ENCODE measurements around the gene TMEM204. TPM values are rescaled to one million over a fixed set of nuclear protein-coding genes. Genes with fewer than 3 reads are reported as not detected.

The TMEM204 gene
- polyA plus RNA-seq, 4 donors, result 1.6 to 23.8 (median 7.0) TPM

DNA sequence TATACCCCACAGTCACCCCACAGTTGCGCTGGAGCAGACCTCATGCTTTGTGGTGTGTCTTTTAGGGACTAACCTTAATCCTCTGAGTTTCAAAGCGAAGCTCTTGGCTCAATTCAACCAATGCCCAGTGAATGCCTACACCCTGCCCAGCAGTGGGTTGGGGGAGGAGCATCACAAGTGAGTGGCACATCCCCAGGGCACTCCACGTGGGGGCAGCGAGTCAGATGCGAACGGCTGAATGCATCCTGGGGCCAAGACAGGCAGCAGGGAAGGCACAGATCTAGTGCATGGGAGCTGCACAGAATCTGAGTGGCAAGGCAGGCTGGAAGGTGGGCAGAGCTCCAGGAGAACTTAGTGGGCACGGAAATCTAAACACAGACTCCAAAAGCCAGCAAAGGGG, 39.2 kb downstream of the TMEM204 start:
- DNase-seq (no peak), FAIRE-seq (no peak)
- Histone ChIP-seq H3K4me1 (ENCODE audit: control insufficient read depth in 3 of 3, insufficient read depth in 2 of 3, low read depth in 1 of 3, low read length in 2 of 3) (no peaks in the 10 kb centered on the region), H3K36me3 (ENCODE audit: control insufficient read depth in 3 of 3, insufficient read depth in 2 of 3, low read depth in 1 of 3, low read length in 3 of 3) (peaks cover 0 to 57% (median 0%) of the 10 kb centered on the region in 3 donors), H3K9me3 (ENCODE audit: control insufficient read depth in 2 of 2, insufficient read depth in 1 of 2, low read depth in 1 of 2, low read length in 1 of 2) (no peaks in the 10 kb centered on the region), H3K4me3 (ENCODE audit: low read depth in 1 of 3, low read length in 3 of 3) (no peak overlapping the region), H3K27me3 (ENCODE audit: control insufficient read depth in 3 of 3, insufficient read depth in 3 of 3, low read length in 3 of 3) (no peaks in the 10 kb centered on the region), H3K27ac (ENCODE audit: low read depth in 1 of 3, low read length in 2 of 3) (no peak overlapping the region)
- WGBS, 3 donors, result 85 to 92% (median 87%) methylated on average over 7 of the region's 7 CpGs

DNA sequence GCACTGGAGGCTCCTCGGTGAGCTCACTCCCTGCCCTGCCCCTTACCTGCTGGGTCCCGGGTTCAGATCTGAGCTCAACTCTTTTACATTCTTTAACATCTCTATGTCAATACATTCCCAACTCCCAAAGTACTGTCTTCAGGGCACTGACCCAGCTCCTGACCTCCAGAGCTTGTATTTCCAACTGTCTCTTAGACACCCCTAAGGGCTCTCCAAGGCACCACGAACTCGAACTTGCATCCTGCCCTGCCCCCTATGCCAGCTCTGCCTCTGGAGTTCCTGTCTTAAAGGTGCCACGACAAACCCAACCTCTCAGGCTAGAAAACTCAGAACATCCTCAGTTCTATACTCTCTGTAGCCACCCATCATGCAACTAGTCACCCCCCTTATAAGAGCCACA, 39.8 kb downstream of the TMEM204 start:
- Histone ChIP-seq H3K27ac (ENCODE audit: low read depth in 1 of 3, low read length in 2 of 3) (no peak overlapping the region), H3K36me3 (ENCODE audit: control insufficient read depth in 3 of 3, insufficient read depth in 2 of 3, low read depth in 1 of 3, low read length in 3 of 3) (peaks cover 0 to 57% (median 0%) of the 10 kb centered on the region in 3 donors), H3K4me1 (ENCODE audit: control insufficient read depth in 3 of 3, insufficient read depth in 2 of 3, low read depth in 1 of 3, low read length in 2 of 3) (no peaks in the 10 kb centered on the region), H3K9me3 (ENCODE audit: control insufficient read depth in 2 of 2, insufficient read depth in 1 of 2, low read depth in 1 of 2, low read length in 1 of 2) (no peaks in the 10 kb centered on the region), H3K4me3 (ENCODE audit: low read depth in 1 of 3, low read length in 3 of 3) (no peak overlapping the region), H3K27me3 (ENCODE audit: control insufficient read depth in 3 of 3, insufficient read depth in 3 of 3, low read length in 3 of 3) (no peaks in the 10 kb centered on the region)
- FAIRE-seq (no peak), DNase-seq (no peak)
- 87 to 90% (median 89%) methylated on average over 5 of the region's 5 CpGs for WGBS, 3 donors

DNA sequence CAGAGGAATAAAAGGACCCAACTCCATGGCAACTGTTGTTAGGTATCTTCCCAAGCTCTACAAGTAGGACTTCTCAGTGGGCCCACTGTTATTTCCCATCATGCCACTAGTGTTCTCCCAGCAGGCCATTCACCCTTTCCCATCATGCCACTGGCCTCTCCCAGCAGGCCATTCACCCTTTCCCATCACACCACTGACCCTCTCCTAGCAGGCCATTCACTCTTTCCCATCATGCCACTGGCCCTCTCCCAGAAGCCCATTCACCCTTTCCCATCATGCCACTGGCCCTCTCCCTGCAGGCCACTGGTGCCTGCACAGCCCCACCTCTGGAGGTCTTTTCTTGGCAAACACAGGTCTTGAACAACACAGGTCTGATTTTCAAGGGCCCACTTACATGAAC, 42.1 kb downstream of the TMEM204 start:
- Histone ChIP-seq H3K4me1 (ENCODE audit: control insufficient read depth in 3 of 3, insufficient read depth in 2 of 3, low read depth in 1 of 3, low read length in 2 of 3) (no peaks in the 10 kb centered on the region), H3K27me3 (ENCODE audit: control insufficient read depth in 3 of 3, insufficient read depth in 3 of 3, low read length in 3 of 3) (no peaks in the 10 kb centered on the region), H3K36me3 (ENCODE audit: control insufficient read depth in 3 of 3, insufficient read depth in 2 of 3, low read depth in 1 of 3, low read length in 3 of 3) (peaks cover 0 to 61% (median 0%) of the 10 kb centered on the region in 3 donors), H3K4me3 (ENCODE audit: low read depth in 1 of 3, low read length in 3 of 3) (no peak overlapping the region), H3K9me3 (ENCODE audit: control insufficient read depth in 2 of 2, insufficient read depth in 1 of 2, low read depth in 1 of 2, low read length in 1 of 2) (no peaks in the 10 kb centered on the region), H3K27ac (ENCODE audit: low read depth in 1 of 3, low read length in 2 of 3) (no peak overlapping the region)
- FAIRE-seq, result no peak
- DNase-seq, result no peak

DNA sequence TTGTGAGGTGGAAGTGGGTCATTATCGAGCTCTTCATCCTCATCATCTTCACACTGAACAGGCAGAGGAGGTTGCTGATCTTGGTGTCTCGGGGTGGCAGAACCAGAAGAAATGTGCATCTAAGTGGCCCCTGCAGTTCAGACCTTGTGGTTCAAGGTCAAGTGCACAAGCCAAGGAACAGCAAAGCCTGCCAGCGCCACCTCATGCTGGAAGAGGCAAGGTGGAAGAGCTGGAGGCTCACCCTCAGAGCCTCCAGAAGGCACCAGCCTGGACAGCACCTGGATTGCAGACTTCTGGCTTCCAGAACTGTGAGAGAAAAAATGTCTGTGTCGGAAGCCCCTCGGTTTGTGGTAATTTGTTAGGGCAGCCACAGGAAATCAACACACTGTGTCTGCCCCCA, 45.7 kb downstream of the TMEM204 start:
- DNase-seq (no peak), FAIRE-seq (no peak)
- H3K27ac ChIP-seq (ENCODE audit: low read depth in 1 of 3, low read length in 2 of 3), result no peak overlapping the region
- no peaks in the 10 kb centered on the region for H3K27me3 ChIP-seq (ENCODE audit: control insufficient read depth in 3 of 3, insufficient read depth in 3 of 3, low read length in 3 of 3)
- 75 to 94% (median 91%) methylated on average over 5 of the region's 5 CpGs for WGBS, 3 donors
- H3K9me3 ChIP-seq (ENCODE audit: control insufficient read depth in 2 of 2, insufficient read depth in 1 of 2, low read depth in 1 of 2, low read length in 1 of 2), result no peaks in the 10 kb centered on the region
- no peaks in the 10 kb centered on the region for H3K4me1 ChIP-seq (ENCODE audit: control insufficient read depth in 3 of 3, insufficient read depth in 2 of 3, low read depth in 1 of 3, low read length in 2 of 3)
- peaks cover 0 to 65% (median 0%) of the 10 kb centered on the region in 3 donors for H3K36me3 ChIP-seq (ENCODE audit: control insufficient read depth in 3 of 3, insufficient read depth in 2 of 3, low read depth in 1 of 3, low read length in 3 of 3)
- H3K4me3 ChIP-seq (ENCODE audit: low read depth in 1 of 3, low read length in 3 of 3), result no peak overlapping the region

DNA sequence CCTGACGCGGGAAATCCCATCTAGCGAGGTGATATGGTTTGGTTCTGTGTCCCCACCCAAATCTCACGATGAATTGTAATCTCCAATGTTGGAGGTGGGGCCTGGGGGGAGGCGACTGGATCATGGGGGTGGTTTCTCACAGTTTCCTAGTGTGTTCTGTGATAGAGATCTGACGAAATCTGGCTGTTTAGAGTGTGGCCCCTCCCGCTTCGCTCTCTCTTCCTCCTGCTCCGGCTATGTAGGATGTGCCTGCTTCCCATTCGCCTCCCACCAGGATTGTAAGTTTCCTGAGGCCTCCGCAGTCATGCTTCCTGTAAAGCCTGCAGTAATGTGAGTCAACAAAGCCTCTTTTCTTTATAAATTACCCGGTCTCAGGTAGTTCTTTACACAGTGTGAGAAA, 46.8 kb downstream of the TMEM204 start:
- Histone ChIP-seq H3K9me3 (ENCODE audit: control insufficient read depth in 2 of 2, insufficient read depth in 1 of 2, low read depth in 1 of 2, low read length in 1 of 2) (no peaks in the 10 kb centered on the region), H3K36me3 (ENCODE audit: control insufficient read depth in 3 of 3, insufficient read depth in 2 of 3, low read depth in 1 of 3, low read length in 3 of 3) (peaks cover 0 to 68% (median 0%) of the 10 kb centered on the region in 3 donors), H3K27me3 (ENCODE audit: control insufficient read depth in 3 of 3, insufficient read depth in 3 of 3, low read length in 3 of 3) (no peaks in the 10 kb centered on the region), H3K4me1 (ENCODE audit: control insufficient read depth in 3 of 3, insufficient read depth in 2 of 3, low read depth in 1 of 3, low read length in 2 of 3) (no peaks in the 10 kb centered on the region), H3K27ac (ENCODE audit: low read depth in 1 of 3, low read length in 2 of 3) (no peak overlapping the region), H3K4me3 (ENCODE audit: low read depth in 1 of 3, low read length in 3 of 3) (no peak overlapping the region)
- WGBS, 3 donors, result 83 to 93% (median 91%) methylated on average over 12 of the region's 12 CpGs
- FAIRE-seq (no peak), DNase-seq (no peak)

DNA sequence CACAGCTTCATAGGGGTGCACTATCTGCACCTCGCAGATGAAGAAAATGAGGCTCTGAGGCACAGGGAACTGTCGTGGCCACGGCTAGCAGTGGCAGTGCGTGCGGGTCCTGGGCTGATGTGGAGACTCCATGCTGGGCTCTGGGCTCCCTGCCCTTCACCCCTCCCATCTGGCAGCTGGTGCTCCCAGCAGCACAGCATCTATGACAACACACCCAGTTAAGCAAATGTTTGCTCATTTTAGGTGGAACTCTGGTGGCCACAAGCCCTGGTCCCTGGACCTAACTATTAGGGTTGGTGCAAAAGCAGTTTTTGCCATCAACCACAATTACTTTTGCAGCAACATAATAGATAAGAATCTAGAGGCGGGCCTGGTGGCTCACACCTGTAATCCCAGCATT, 47.5 kb downstream of the TMEM204 start:
- DNase-seq, result peak in 1 of 2 donors; percentile 35
- no peak for FAIRE-seq

DNA sequence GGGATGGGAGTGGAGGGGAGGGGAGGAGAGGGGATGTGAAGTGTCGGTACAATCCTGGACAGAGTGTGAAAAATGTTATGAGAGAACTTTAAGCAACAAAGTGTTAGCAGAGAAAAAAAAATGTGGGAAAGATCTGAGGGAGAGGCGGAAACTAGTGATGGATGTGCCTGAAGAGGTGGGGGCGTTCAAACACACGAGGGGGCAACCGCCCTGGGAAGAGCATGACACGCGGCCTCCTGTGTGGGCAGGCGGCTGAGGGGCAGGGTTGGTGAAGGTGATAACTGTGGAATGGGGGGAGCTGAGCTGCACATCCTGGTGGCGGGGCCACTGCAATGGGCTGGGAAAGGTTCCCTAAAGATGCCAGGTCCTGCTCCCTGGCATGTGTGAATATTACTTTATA, 48.3 kb downstream of the TMEM204 start:
- H3K4me3 ChIP-seq (ENCODE audit: low read depth in 1 of 3, low read length in 3 of 3), result no peak overlapping the region
- peaks cover 0 to 71% (median 0%) of the 10 kb centered on the region in 3 donors for H3K36me3 ChIP-seq (ENCODE audit: control insufficient read depth in 3 of 3, insufficient read depth in 2 of 3, low read depth in 1 of 3, low read length in 3 of 3)
- H3K4me1 ChIP-seq (ENCODE audit: control insufficient read depth in 3 of 3, insufficient read depth in 2 of 3, low read depth in 1 of 3, low read length in 2 of 3), result no peaks in the 10 kb centered on the region
- no peak overlapping the region for H3K27ac ChIP-seq (ENCODE audit: low read depth in 1 of 3, low read length in 2 of 3)
- DNase-seq (no peak), FAIRE-seq (no peak)
- WGBS, 3 donors, result 91 to 96% (median 92%) methylated on average over 9 of the region's 9 CpGs
- H3K9me3 ChIP-seq (ENCODE audit: control insufficient read depth in 2 of 2, insufficient read depth in 1 of 2, low read depth in 1 of 2, low read length in 1 of 2), result no peaks in the 10 kb centered on the region
- H3K27me3 ChIP-seq (ENCODE audit: control insufficient read depth in 3 of 3, insufficient read depth in 3 of 3, low read length in 3 of 3), result no peaks in the 10 kb centered on the region

More for the DNA sequence above, 47.5 kb downstream of the TMEM204 start:
- Histone ChIP-seq H3K27me3 (ENCODE audit: control insufficient read depth in 3 of 3, insufficient read depth in 3 of 3, low read length in 3 of 3) (no peaks in the 10 kb centered on the region), H3K27ac (ENCODE audit: low read depth in 1 of 3, low read length in 2 of 3) (no peak overlapping the region), H3K36me3 (ENCODE audit: control insufficient read depth in 3 of 3, insufficient read depth in 2 of 3, low read depth in 1 of 3, low read length in 3 of 3) (peaks cover 0 to 65% (median 0%) of the 10 kb centered on the region in 3 donors), H3K9me3 (ENCODE audit: control insufficient read depth in 2 of 2, insufficient read depth in 1 of 2, low read depth in 1 of 2, low read length in 1 of 2) (no peaks in the 10 kb centered on the region), H3K4me3 (ENCODE audit: low read depth in 1 of 3, low read length in 3 of 3) (no peak overlapping the region), H3K4me1 (ENCODE audit: control insufficient read depth in 3 of 3, insufficient read depth in 2 of 3, low read depth in 1 of 3, low read length in 2 of 3) (no peaks in the 10 kb centered on the region)
- WGBS, 3 donors, result 88 to 93% (median 92%) methylated on average over 6 of the region's 6 CpGs

DNA sequence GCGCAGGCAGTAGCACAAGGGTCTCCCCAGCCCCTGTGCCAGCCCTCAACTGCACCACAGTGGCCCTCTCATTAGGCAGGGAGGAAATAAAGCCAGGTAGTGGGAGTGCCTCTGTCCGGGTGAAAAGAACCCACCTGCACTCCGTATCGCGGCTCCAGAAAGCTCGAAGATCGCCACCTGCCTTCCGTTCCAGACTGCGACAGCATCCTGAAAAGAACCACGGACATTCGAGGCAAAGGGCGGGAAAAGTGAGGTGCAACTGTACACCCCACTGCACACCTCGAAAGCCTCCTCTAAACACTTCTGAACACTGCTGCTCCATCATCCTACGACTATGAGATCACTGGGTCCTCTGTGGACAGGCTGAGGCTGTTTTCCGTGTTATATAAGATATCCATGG, 49.7 kb downstream of the TMEM204 start:
- FAIRE-seq, result no peak
- Histone ChIP-seq H3K27ac (ENCODE audit: low read depth in 1 of 3, low read length in 2 of 3) (no peak overlapping the region), H3K9me3 (ENCODE audit: control insufficient read depth in 2 of 2, insufficient read depth in 1 of 2, low read depth in 1 of 2, low read length in 1 of 2) (no peaks in the 10 kb centered on the region), H3K36me3 (ENCODE audit: control insufficient read depth in 3 of 3, insufficient read depth in 2 of 3, low read depth in 1 of 3, low read length in 3 of 3) (peaks cover 0 to 72% (median 0%) of the 10 kb centered on the region in 3 donors), H3K27me3 (ENCODE audit: control insufficient read depth in 3 of 3, insufficient read depth in 3 of 3, low read length in 3 of 3) (no peaks in the 10 kb centered on the region), H3K4me1 (ENCODE audit: control insufficient read depth in 3 of 3, insufficient read depth in 2 of 3, low read depth in 1 of 3, low read length in 2 of 3) (no peaks in the 10 kb centered on the region), H3K4me3 (ENCODE audit: low read depth in 1 of 3, low read length in 3 of 3) (no peak overlapping the region)
- DNase-seq, result no peak
- WGBS, 3 donors, result 85 to 86% (median 85%) methylated on average over 15 of the region's 15 CpGs

DNA sequence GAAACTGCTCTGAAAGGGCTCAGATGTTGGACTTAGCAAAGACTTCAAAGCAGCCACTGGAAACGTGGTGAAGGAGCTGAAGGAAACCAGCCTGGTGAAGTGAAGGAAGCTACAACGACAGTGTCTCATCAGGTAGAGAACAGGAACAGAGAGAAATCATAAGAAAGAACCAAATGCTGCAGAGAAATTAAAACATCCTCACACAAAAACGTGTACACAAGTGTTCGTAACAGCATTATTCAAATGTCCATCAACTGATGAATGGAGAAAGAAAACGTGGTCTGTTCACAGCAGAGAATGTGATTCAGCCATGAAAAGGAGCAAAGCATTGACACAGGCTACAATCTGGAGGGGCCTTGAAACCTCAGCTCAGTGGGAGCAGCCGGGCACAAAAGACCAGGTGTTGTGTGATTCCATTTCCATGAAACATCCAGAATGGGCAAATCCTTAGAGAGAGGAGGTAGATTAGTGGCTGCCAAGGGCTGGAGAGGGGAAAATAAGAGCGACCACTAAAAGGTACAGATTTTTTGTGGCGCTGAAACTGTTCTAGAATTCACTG, 51.5 kb downstream of the TMEM204 start:
- H3K9me3 ChIP-seq (ENCODE audit: control insufficient read depth in 2 of 2, insufficient read depth in 1 of 2, low read depth in 1 of 2, low read length in 1 of 2), result no peaks in the 10 kb centered on the region
- 75 to 85% (median 82%) methylated on average over 8 of the region's 8 CpGs for WGBS, 3 donors
- H3K4me1 ChIP-seq (ENCODE audit: control insufficient read depth in 3 of 3, insufficient read depth in 2 of 3, low read depth in 1 of 3, low read length in 2 of 3), result no peaks in the 10 kb centered on the region
- no peak overlapping the region for H3K4me3 ChIP-seq (ENCODE audit: low read depth in 1 of 3, low read length in 3 of 3)
- H3K27ac ChIP-seq (ENCODE audit: low read depth in 1 of 3, low read length in 2 of 3), result no peak overlapping the region
- FAIRE-seq, result no peak
- peaks cover 0 to 71% (median 0%) of the 10 kb centered on the region in 3 donors for H3K36me3 ChIP-seq (ENCODE audit: control insufficient read depth in 3 of 3, insufficient read depth in 2 of 3, low read depth in 1 of 3, low read length in 3 of 3)
- H3K27me3 ChIP-seq (ENCODE audit: control insufficient read depth in 3 of 3, insufficient read depth in 3 of 3, low read length in 3 of 3), result no peaks in the 10 kb centered on the region
- DNase-seq, result no peak

Data from small intestine (tissue), 7 donors.